ENCODE results near the gene SLAMF8.

SLAMF8 gene

DNA sequence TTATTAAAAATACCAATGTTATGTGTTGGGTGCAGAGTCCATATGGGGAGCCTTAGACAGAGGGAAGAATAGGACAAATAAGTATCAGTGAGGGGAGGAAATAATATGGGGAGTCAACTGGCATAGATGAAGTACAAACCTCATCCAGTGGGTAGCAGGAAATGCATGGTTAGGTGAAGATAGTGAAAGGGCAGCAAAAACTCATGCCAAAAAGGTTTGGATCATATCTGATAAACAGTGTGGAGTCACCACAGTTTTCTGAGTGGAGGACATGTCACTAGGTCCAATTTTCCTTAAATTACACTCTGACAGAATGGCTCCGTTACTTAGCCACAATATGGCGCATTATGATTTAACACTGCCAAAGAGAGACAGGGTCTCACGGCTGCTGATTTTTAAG, 35.6 kb upstream of the SLAMF8 start:
- Histone ChIP-seq H3K27ac (ENCODE audit: low read depth, low read length) (no peak overlapping the region), H3K9me3 (ENCODE audit: control insufficient read depth in 5 of 5, low read length in 5 of 5) (no peaks in the 10 kb centered on the region), H3K9ac (ENCODE audit: low read length in 5 of 5) (no peak overlapping the region), H3K27me3 (ENCODE audit: control insufficient read depth in 5 of 5, insufficient read depth in 4 of 5, low read length in 5 of 5) (peaks cover 3 to 11% (median 5%) of the 10 kb centered on the region in 5 donors), H3K4me1 (ENCODE audit: control insufficient read depth in 5 of 5, insufficient read depth in 5 of 5, low read length in 5 of 5) (peaks cover 0 to 3% (median 0%) of the 10 kb centered on the region in 5 donors), H3K36me3 (ENCODE audit: control insufficient read depth in 5 of 5, insufficient read depth in 5 of 5, low read length in 5 of 5) (no peaks in the 10 kb centered on the region), H3K4me3 (ENCODE audit: low read depth in 1 of 5, low read length in 5 of 5) (no peak overlapping the region)

DNA sequence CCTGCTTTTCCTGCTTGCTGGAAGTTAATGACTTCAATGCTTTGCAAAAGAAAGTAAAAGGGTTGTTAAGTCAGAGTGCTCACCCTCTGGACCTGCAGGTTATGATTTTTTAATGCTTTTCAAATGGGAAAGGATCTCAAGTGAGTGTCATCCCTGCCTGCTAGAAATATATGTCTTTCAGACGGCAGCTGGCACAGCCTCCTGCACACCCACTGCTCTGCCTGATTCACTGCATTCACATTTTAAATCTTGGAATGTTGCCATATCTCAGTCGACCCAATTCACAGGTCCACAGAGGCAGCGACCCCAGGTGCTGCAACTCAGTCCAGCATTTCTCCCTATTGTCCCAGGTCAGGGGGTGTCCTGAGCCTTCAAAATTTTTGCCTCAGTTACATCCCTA, 35.2 kb upstream of the SLAMF8 start:
- no peaks in the 10 kb centered on the region for H3K9me3 ChIP-seq (ENCODE audit: control insufficient read depth in 5 of 5, low read length in 5 of 5)
- no peak overlapping the region for H3K4me3 ChIP-seq (ENCODE audit: low read depth in 1 of 5, low read length in 5 of 5)
- H3K9ac ChIP-seq (ENCODE audit: low read length in 5 of 5): no peak overlapping the region
- no peaks in the 10 kb centered on the region for H3K36me3 ChIP-seq (ENCODE audit: control insufficient read depth in 5 of 5, insufficient read depth in 5 of 5, low read length in 5 of 5)
- peaks cover 3 to 11% (median 5%) of the 10 kb centered on the region in 5 donors for H3K27me3 ChIP-seq (ENCODE audit: control insufficient read depth in 5 of 5, insufficient read depth in 4 of 5, low read length in 5 of 5)
- no peak overlapping the region for H3K27ac ChIP-seq (ENCODE audit: low read depth, low read length)
- H3K4me1 ChIP-seq (ENCODE audit: control insufficient read depth in 5 of 5, insufficient read depth in 5 of 5, low read length in 5 of 5): peaks cover 0 to 3% (median 0%) of the 10 kb centered on the region in 5 donors

DNA sequence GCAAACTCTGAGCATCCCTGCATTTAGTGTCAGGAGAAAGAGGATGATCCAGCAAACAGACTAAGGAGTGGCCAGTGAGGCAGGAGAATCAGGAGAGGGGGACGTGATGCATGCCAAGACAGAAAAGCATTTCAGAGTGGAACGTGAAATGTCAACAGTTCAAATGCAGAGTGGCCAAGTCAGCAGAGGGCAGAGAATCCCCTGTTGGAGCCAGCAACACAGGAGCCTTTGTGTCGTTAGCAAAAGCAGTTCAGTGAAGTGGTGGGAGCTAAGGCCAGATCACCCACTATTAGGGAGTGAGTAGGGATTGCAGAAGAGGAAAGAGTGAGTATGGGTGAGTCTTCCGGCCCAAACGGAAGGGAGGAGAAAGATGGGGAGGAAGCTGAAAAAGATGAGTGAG, 31.1 kb upstream of the SLAMF8 start:
- no peak overlapping the region for H3K27ac ChIP-seq (ENCODE audit: low read depth, low read length)
- H3K36me3 ChIP-seq (ENCODE audit: control insufficient read depth in 5 of 5, insufficient read depth in 5 of 5, low read length in 5 of 5): no peaks in the 10 kb centered on the region
- H3K9me3 ChIP-seq (ENCODE audit: control insufficient read depth in 5 of 5, low read length in 5 of 5): no peaks in the 10 kb centered on the region
- no peak overlapping the region for H3K9ac ChIP-seq (ENCODE audit: low read length in 5 of 5)
- H3K27me3 ChIP-seq (ENCODE audit: control insufficient read depth in 5 of 5, insufficient read depth in 4 of 5, low read length in 5 of 5): peaks cover 5 to 11% (median 7%) of the 10 kb centered on the region in 5 donors
- H3K4me3 ChIP-seq (ENCODE audit: low read depth in 1 of 5, low read length in 5 of 5): no peak overlapping the region
- no peaks in the 10 kb centered on the region for H3K4me1 ChIP-seq (ENCODE audit: control insufficient read depth in 5 of 5, insufficient read depth in 5 of 5, low read length in 5 of 5)

DNA sequence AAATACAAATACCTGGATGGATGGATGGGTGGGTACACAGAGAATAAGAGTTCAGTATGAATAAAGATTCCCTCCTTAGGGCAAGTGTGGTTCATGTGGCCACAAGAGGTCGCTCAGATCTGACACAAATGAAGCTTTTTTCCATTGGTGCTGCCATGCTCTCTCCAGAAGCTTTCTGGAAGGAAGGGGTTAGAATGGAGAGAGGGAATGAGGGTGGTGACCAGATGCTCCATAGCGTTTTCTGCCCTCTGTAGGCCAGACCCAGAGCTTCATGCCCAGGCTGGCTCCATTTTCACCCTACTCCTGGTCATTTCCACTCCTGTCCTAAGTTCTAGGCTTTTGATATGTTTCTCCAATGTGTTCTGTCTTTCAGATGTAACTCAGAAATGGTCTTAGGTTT, 27.8 kb upstream of the SLAMF8 start:
- H3K9ac ChIP-seq (ENCODE audit: low read length in 5 of 5): no peak overlapping the region
- H3K9me3 ChIP-seq (ENCODE audit: control insufficient read depth in 5 of 5, low read length in 5 of 5): no peaks in the 10 kb centered on the region
- H3K27ac ChIP-seq (ENCODE audit: low read depth, low read length): no peak overlapping the region
- no peak overlapping the region for H3K4me3 ChIP-seq (ENCODE audit: low read depth in 1 of 5, low read length in 5 of 5)
- H3K36me3 ChIP-seq (ENCODE audit: control insufficient read depth in 5 of 5, insufficient read depth in 5 of 5, low read length in 5 of 5): no peaks in the 10 kb centered on the region
- H3K27me3 ChIP-seq (ENCODE audit: control insufficient read depth in 5 of 5, insufficient read depth in 4 of 5, low read length in 5 of 5): peaks cover 2 to 11% (median 5%) of the 10 kb centered on the region in 5 donors
- H3K4me1 ChIP-seq (ENCODE audit: control insufficient read depth in 5 of 5, insufficient read depth in 5 of 5, low read length in 5 of 5): peaks cover 0 to 2% (median 0%) of the 10 kb centered on the region in 5 donors

DNA sequence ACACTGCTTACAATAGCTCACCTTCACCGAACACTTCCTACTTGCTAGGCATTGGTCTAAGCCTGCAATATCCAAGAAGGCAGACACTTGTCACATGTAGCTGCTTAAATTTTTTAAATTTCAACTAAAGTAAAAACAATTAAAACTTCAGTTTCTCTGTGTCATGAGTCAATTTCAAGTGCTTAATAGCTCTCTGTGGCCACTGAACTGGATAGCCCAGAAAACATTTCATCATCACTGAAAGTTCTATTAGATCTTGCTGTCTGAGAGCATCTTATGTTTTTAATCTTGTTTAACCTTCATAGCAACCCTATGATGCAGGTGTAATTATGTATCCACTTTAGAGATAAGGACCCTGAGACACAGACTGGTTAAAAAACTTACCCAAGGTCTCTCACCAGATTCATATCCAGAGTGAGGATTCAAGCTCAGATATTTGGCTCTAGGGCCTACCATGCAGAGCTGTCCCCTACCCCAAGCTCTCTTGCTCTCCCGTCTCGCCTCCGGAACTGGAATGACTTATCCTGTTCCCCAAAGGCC, 27.2 kb upstream of the SLAMF8 start:
- peaks cover 2 to 11% (median 5%) of the 10 kb centered on the region in 5 donors for H3K27me3 ChIP-seq (ENCODE audit: control insufficient read depth in 5 of 5, insufficient read depth in 4 of 5, low read length in 5 of 5)
- no peaks in the 10 kb centered on the region for H3K9me3 ChIP-seq (ENCODE audit: control insufficient read depth in 5 of 5, low read length in 5 of 5)
- H3K9ac ChIP-seq (ENCODE audit: low read length in 5 of 5): no peak overlapping the region
- no peaks in the 10 kb centered on the region for H3K36me3 ChIP-seq (ENCODE audit: control insufficient read depth in 5 of 5, insufficient read depth in 5 of 5, low read length in 5 of 5)
- H3K4me1 ChIP-seq (ENCODE audit: control insufficient read depth in 5 of 5, insufficient read depth in 5 of 5, low read length in 5 of 5): peaks cover 0 to 6% (median 0%) of the 10 kb centered on the region in 5 donors
- H3K27ac ChIP-seq (ENCODE audit: low read depth, low read length): no peak overlapping the region
- H3K4me3 ChIP-seq (ENCODE audit: low read depth in 1 of 5, low read length in 5 of 5): no peak overlapping the region

DNA sequence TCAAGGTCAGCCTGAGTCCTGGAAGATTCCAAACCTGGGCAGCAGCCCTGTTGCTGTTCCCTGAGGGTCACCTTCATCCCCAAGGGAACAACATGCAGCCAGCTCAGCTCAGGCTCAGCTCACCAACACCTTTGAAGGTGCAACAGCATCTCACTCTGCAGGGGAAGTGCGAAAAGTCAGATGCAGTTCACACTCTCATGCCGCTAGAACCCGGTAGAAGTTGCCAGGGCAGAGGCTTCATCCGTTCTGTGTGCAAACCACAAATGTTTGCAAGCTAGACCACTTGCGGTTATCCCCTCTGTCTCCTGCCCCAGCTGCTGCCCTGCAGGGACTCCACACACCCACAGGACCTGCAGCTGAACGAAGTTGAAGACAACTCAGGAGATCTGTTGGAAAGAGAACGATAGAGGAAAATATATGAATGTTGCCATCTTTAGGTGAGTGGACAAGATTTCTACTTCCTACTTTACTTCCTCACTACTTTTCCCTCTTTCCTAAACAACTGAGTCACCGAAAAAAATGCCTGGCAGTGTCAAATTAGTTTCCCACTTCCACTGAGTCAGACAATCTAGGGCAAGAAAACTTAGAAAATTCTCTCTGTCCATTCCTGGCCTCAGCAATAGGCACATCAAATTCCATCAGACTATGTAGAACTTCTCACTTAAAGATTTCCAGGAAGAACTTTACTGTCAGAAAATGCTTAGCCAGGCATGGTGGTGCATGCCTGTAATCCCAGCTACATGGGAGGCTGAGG, 26.3 kb upstream of the SLAMF8 start:
- Histone ChIP-seq H3K36me3 (ENCODE audit: control insufficient read depth in 5 of 5, insufficient read depth in 5 of 5, low read length in 5 of 5) (no peaks in the 10 kb centered on the region), H3K4me1 (ENCODE audit: control insufficient read depth in 5 of 5, insufficient read depth in 5 of 5, low read length in 5 of 5) (peaks cover 0 to 6% (median 0%) of the 10 kb centered on the region in 5 donors)

DNA sequence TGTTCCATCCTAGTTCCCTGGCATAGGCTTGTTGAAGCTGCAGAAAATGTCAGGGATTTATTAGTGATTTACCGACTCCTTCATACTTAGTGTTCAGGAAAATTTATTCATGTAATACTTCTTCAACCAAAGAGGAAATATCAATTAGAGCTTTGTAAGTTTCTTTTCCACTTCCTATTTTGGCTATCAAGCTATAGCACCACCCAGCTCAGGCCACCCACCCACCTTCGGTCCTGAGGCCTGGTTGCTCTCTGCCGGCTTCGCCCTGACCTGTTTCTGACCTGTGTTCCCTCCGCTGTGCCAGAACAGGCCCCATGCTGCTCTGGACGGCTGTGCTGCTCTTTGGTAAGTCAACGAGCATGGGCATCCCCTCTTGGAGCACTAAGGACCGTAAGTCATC, 24.6 kb upstream of the SLAMF8 start, which contains the start of gene FCRL6:
FCRL6 (plus strand) TSS at position 250 of the 400 bp plus-strand sequence; CDS start at position 315, 65 bp downstream.
- Histone ChIP-seq H3K4me1 (ENCODE audit: control insufficient read depth in 5 of 5, insufficient read depth in 5 of 5, low read length in 5 of 5) (peaks cover 0 to 6% (median 0%) of the 10 kb centered on the region in 5 donors), H3K36me3 (ENCODE audit: control insufficient read depth in 5 of 5, insufficient read depth in 5 of 5, low read length in 5 of 5) (no peaks in the 10 kb centered on the region), H3K9ac (ENCODE audit: low read length in 5 of 5) (no peak within 1 kb of the TSS), H3K27me3 (ENCODE audit: control insufficient read depth in 5 of 5, insufficient read depth in 4 of 5, low read length in 5 of 5) (peaks cover 0 to 4% (median 0%) of the 10 kb centered on the region in 5 donors), H3K9me3 (ENCODE audit: control insufficient read depth in 5 of 5, low read length in 5 of 5) (no peaks in the 10 kb centered on the region), H3K27ac (ENCODE audit: low read depth, low read length) (no peak within 1 kb of the TSS), H3K4me3 (ENCODE audit: low read depth in 1 of 5, low read length in 5 of 5) (no peak within 1 kb of the TSS)

More for the DNA sequence above, 26.3 kb upstream of the SLAMF8 start:
- no peak overlapping the region for H3K27ac ChIP-seq (ENCODE audit: low read depth, low read length)
- peaks cover 0 to 7% (median 5%) of the 10 kb centered on the region in 5 donors for H3K27me3 ChIP-seq (ENCODE audit: control insufficient read depth in 5 of 5, insufficient read depth in 4 of 5, low read length in 5 of 5)
- H3K4me3 ChIP-seq (ENCODE audit: low read depth in 1 of 5, low read length in 5 of 5): no peak overlapping the region
- H3K9me3 ChIP-seq (ENCODE audit: control insufficient read depth in 5 of 5, low read length in 5 of 5): no peaks in the 10 kb centered on the region
- H3K9ac ChIP-seq (ENCODE audit: low read length in 5 of 5): no peak overlapping the region

DNA sequence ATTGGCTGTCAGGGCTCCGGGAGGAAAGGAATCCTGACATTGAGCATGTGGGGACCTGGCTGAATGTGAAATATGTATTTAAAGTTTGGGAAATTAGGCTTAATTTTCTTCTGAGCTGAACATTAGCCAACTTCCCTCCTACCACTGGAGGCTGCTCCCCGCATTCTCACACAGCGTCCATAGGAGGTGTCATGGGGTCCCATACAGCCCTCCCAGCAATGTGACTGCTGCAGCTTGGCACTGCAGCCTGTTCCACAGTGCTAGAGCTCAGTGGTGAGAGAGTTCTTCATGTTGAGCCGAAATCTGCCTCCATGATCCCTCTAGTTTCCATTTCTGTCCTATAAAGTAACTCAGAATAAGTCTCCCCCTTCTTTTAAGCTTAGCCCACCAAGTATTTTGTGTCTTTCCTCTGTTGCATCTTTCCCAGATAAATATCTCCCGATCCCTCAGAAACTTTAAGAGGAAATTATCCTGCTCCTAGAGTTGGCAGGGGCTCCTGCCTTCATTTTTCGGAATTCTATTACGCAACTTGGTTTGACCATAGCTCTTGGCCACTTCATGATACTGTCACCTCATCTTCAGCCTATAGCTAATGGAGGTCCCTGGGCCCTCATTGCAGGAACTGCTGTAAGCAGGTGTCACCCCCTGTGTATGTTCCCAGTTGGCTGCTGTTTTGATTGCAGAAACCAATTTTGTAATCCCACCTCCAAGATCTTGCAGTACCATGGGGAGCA, 22.6 kb upstream of the SLAMF8 start:
- no peaks in the 10 kb centered on the region for H3K36me3 ChIP-seq (ENCODE audit: control insufficient read depth in 5 of 5, insufficient read depth in 5 of 5, low read length in 5 of 5)
- peaks cover 0 to 6% (median 0%) of the 10 kb centered on the region in 5 donors for H3K4me1 ChIP-seq (ENCODE audit: control insufficient read depth in 5 of 5, insufficient read depth in 5 of 5, low read length in 5 of 5)
- no peak overlapping the region for H3K27ac ChIP-seq (ENCODE audit: low read depth, low read length)
- H3K27me3 ChIP-seq (ENCODE audit: control insufficient read depth in 5 of 5, insufficient read depth in 4 of 5, low read length in 5 of 5): peaks cover 0 to 4% (median 0%) of the 10 kb centered on the region in 5 donors
- H3K4me3 ChIP-seq (ENCODE audit: low read depth in 1 of 5, low read length in 5 of 5): no peak overlapping the region
- no peaks in the 10 kb centered on the region for H3K9me3 ChIP-seq (ENCODE audit: control insufficient read depth in 5 of 5, low read length in 5 of 5)
- H3K9ac ChIP-seq (ENCODE audit: low read length in 5 of 5): no peak overlapping the region

DNA sequence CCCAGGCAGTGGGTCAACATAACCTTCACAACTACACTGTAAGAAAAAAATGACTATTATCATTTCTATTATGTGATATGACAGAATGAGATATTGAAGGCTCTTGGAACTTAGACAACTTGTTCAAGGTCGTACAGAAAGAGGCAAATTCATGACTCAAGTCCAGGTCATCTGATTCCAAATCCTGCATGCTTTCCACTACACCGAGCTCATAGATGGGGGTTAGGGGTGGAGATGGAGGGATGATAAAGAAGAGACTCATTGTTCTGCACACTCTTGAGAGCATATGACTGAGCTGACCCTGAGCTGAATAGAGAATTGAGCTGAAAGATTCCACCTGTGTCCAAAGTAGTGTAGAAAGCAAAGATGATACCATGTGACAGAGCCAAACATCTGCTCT, 21.7 kb upstream of the SLAMF8 start:
- Histone ChIP-seq H3K4me1 (ENCODE audit: control insufficient read depth in 5 of 5, insufficient read depth in 5 of 5, low read length in 5 of 5) (peaks cover 0 to 6% (median 0%) of the 10 kb centered on the region in 5 donors), H3K36me3 (ENCODE audit: control insufficient read depth in 5 of 5, insufficient read depth in 5 of 5, low read length in 5 of 5) (no peaks in the 10 kb centered on the region), H3K27me3 (ENCODE audit: control insufficient read depth in 5 of 5, insufficient read depth in 4 of 5, low read length in 5 of 5) (peaks cover 0 to 4% (median 0%) of the 10 kb centered on the region in 5 donors), H3K4me3 (ENCODE audit: low read depth in 1 of 5, low read length in 5 of 5) (no peak overlapping the region), H3K27ac (ENCODE audit: low read depth, low read length) (no peak overlapping the region), H3K9ac (ENCODE audit: low read length in 5 of 5) (no peak overlapping the region), H3K9me3 (ENCODE audit: control insufficient read depth in 5 of 5, low read length in 5 of 5) (no peaks in the 10 kb centered on the region)

DNA sequence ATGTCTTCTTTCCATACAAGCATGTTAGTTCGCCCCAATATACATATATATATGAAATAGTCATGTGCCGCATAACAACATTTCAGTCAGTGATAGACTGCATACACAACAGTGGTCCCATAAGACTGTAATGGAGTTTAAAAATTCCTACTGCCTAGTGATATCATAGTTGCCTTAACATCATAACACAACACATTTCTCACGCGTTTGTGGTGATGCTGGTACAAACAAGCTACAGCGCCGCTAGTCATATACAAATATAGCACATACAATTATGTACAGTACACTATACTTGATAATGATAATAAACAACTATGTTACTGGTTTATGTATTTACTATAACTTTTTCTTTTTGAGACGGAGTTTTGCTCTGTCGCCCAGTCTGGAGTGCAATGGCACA, 10.7 kb upstream of the SLAMF8 start:
- no peak overlapping the region for H3K4me3 ChIP-seq (ENCODE audit: low read depth in 1 of 5, low read length in 5 of 5)
- no peaks in the 10 kb centered on the region for H3K4me1 ChIP-seq (ENCODE audit: control insufficient read depth in 5 of 5, insufficient read depth in 5 of 5, low read length in 5 of 5)
- no peaks in the 10 kb centered on the region for H3K27me3 ChIP-seq (ENCODE audit: control insufficient read depth in 5 of 5, insufficient read depth in 4 of 5, low read length in 5 of 5)
- no peaks in the 10 kb centered on the region for H3K36me3 ChIP-seq (ENCODE audit: control insufficient read depth in 5 of 5, insufficient read depth in 5 of 5, low read length in 5 of 5)
- H3K9ac ChIP-seq (ENCODE audit: low read length in 5 of 5): no peak overlapping the region
- no peak overlapping the region for H3K27ac ChIP-seq (ENCODE audit: low read depth, low read length)
- no peaks in the 10 kb centered on the region for H3K9me3 ChIP-seq (ENCODE audit: control insufficient read depth in 5 of 5, low read length in 5 of 5)
